Calu3 (cell line): ENCODE measurements around the gene PCDHGA7. TPM values are rescaled to one million over a fixed set of nuclear protein-coding genes. Genes with fewer than 3 reads are reported as not detected.
A peak's percentile ranks its signal among the peaks of the same experiment; 100 is the strongest.
"Not testable (repeated sequence)": the region's sequence is repeated elsewhere in the genome, so short reads cannot be mapped to it uniquely, and the experiment has no call there.

Experiments used
- BruUV-seq: library from RNA; stranded (reverse); fragments of 400-500 nt; replicated peaks from 2 replicates; lab custom pipeline; 2021; lab: Mats Ljungman, UMichigan
- CTCF ChIA-PET: fragments of 300-600 bp; sonication (Branson Sonifier 250); formaldehyde crosslinking; loops from one replicate; lab custom pipeline; 2022; ENCODE audit warnings: antibody characterized with exemption; lab: Charles Lee
- DNase-seq: peaks from one replicate; pipeline ENCODE4 v3.0.0; 2022
- H3K27ac Mint-ChIP-seq: one replicate; pipeline ENCODE4 v1.8.0; 2022; ENCODE audit warnings: mixed read lengths; ENCODE audit not compliant: unreplicated experiment
- H3K27me3 Mint-ChIP-seq: one replicate; pipeline ENCODE4 v1.8.0; 2022; ENCODE audit warnings: mixed read lengths; ENCODE audit not compliant: unreplicated experiment
- H3K36me3 Mint-ChIP-seq: one replicate; pipeline ENCODE4 v1.8.0; 2022; ENCODE audit warnings: mild to moderate bottlenecking, moderate library complexity, mixed read lengths; ENCODE audit not compliant: insufficient read depth, unreplicated experiment
- H3K4me1 Mint-ChIP-seq: one replicate; pipeline ENCODE4 v1.8.0; 2022; ENCODE audit warnings: mild to moderate bottlenecking, low read depth, mixed read lengths; ENCODE audit not compliant: unreplicated experiment
- H3K4me3 Mint-ChIP-seq: one replicate; pipeline ENCODE4 v1.8.0; 2022; ENCODE audit warnings: mild to moderate bottlenecking, low read depth, moderate library complexity, mixed read lengths; ENCODE audit not compliant: unreplicated experiment
- H3K9me3 Mint-ChIP-seq: one replicate; pipeline ENCODE4 v1.8.0; 2022; ENCODE audit warnings: low read depth, mixed read lengths; ENCODE audit not compliant: unreplicated experiment
- CTCF ChIP-seq: fragments of 200-600 bp; IDR thresholded peaks from one replicate; pipeline ENCODE4 v1.8.0; 2022; ENCODE audit warnings: antibody characterized with exemption; ENCODE audit not compliant: unreplicated experiment
- intact Hi-C: fragments of 100-400 bp; cut with micrococcal nuclease; formaldehyde crosslinking; loops from one replicate; pipeline ENCODE4 v1.10.0; 2022; ENCODE audit not compliant: unreplicated experiment
- total RNA-seq: library from RNA; stranded (reverse); gene quantifications from 2 replicates; pipeline ENCODE4 v1.2.3, GENCODE V29; 2022

The PCDHGA7 gene
- total RNA-seq, 1 experiment from 2014 or later = 0.90 TPM

- peaks cover 11% of the 10 kb centered on the region for H3K9me3 Mint-ChIP-seq
- peak; percentile 70 for DNase-seq
- H3K36me3 Mint-ChIP-seq = peaks cover 15% of the 10 kb centered on the region
- CTCF ChIA-PET = interaction anchor here (1.0 to 2.3 kb wide), 6 partner anchors 20 to 174 kb away, joined by 3 to 9 read pairs (median 6); partner anchors contain the start of genes PCDHB14 and PCDHGB7
- H3K4me1 Mint-ChIP-seq, intact Hi-C loops, BruUV-seq, H3K27me3 Mint-ChIP-seq, H3K27ac Mint-ChIP-seq: not testable (repeated sequence)
- H3K4me3 Mint-ChIP-seq = peak within 1 kb of the TSS; percentile 58
- TF ChIP-seq CTCF = peak; percentile 67
Observed at GRCh38 chr5:141397756-141398551, 15.4 kb downstream of the PCDHGA7 start, which contains the start of gene PCDHGB5. TSS of gene PCDHGB5 (plus strand) at chr5:141397947. CDS start at chr5:141398128, 181 bp downstream.

GRCh38 chr5:141398608-141399007, 16.1 kb downstream of the PCDHGA7 start:
- Mint-ChIP-seq H3K27ac (no peak overlapping the region), H3K36me3 (peaks cover 20% of the 10 kb centered on the region), H3K27me3 (no peaks in the 10 kb centered on the region), H3K9me3 (peaks cover 11% of the 10 kb centered on the region), H3K4me1 (no peaks in the 10 kb centered on the region), H3K4me3 (no peak overlapping the region)
- TSS peak; percentile 17 for BruUV-seq
- no peak for TF ChIP-seq CTCF
- CTCF ChIA-PET = no interaction called here
- intact Hi-C loops = no loop called here
- no peak for DNase-seq

- no TSS peak for BruUV-seq
- peaks cover 24% of the 10 kb centered on the region for H3K36me3 Mint-ChIP-seq
- no peak overlapping the region for H3K27ac Mint-ChIP-seq
- H3K4me1 Mint-ChIP-seq = peaks cover under 1% of the 10 kb centered on the region
- intact Hi-C loops = loop anchor here (5.0 kb wide), 1 partner anchor 78 kb away; the partner anchor contains the start of gene PCDHGC3
- TF ChIP-seq CTCF = no peak
- H3K4me3 Mint-ChIP-seq = no peak overlapping the region
- H3K9me3 Mint-ChIP-seq = peaks cover 9% of the 10 kb centered on the region
- H3K27me3 Mint-ChIP-seq = no peaks in the 10 kb centered on the region
- no peak for DNase-seq
- CTCF ChIA-PET = no interaction called here
Observed at GRCh38 chr5:141399555-141400258, 17.2 kb downstream of the PCDHGA7 start.

- DNase-seq = peak; percentile 73
- Mint-ChIP-seq H3K9me3 (peaks cover 11% of the 10 kb centered on the region), H3K4me3 (peak within 1 kb of the TSS; percentile 95), H3K27me3 (no peaks in the 10 kb centered on the region), H3K36me3 (peaks cover 31% of the 10 kb centered on the region), H3K4me1 (peaks cover 17% of the 10 kb centered on the region), H3K27ac (peak within 1 kb of the TSS; percentile 68)
- TSS peak; percentile 40 for BruUV-seq
- CTCF ChIA-PET = interaction anchor here (0.9 to 1.9 kb wide), 11 partner anchors 15 to 617 kb away, joined by 3 to 22 read pairs (median 5); partner anchors contain the start of genes PCDHA1, PCDHB14, PCDHGB7 and PCDHGC3
- intact Hi-C loops = loop anchor here (1.0 to 5.0 kb wide), 5 partner anchors 75 to 180 kb away; partner anchors contain the start of genes PCDHB14 and PCDHGC3
- peak; percentile 83 for TF ChIP-seq CTCF
Observed at GRCh38 chr5:141402553-141403243, 20.2 kb downstream of the PCDHGA7 start, which contains the start of gene PCDHGA9. TSS of gene PCDHGA9 (plus strand) at chr5:141402778. CDS start at chr5:141402953, 175 bp downstream.
